ENCODE data around the gene KDM3A. TPM values are rescaled to one million over a fixed set of nuclear protein-coding genes. Genes with fewer than 3 reads are reported as not detected.
"Not testable (repeated sequence)": the region's sequence is repeated elsewhere in the genome, so short reads cannot be mapped to it uniquely, and the experiment has no call there.

Gene KDM3A
- total RNA-seq, 2 donors from 2014 or later: 24.6 to 56.6 TPM

- Histone ChIP-seq H3K36me3 (peaks cover 0 to 5% of the 10 kb centered on the region in 2 donors), H3K27me3 (replicated peaks; ENCODE audit: insufficient read depth) (no peaks in the 10 kb centered on the region), H3K27ac (no peak overlapping the region), H3K4me1 (replicated peaks) (no peaks in the 10 kb centered on the region), H3K9me3 (no peaks in the 10 kb centered on the region), H3K4me3 (no peak overlapping the region)
- no peak for DNase-seq (ENCODE audit: low spot score)
- WGBS: 84% methylated on average over 4 of the region's 4 CpGs
- TF ChIP-seq CTCF (IDR thresholded peaks at IDR 0.05): no peak
- no peak for TF ChIP-seq POLR2A (IDR thresholded peaks at IDR 0.05)
- TF ChIP-seq POLR2AphosphoS5 (IDR thresholded peaks at IDR 0.05): no peak
- intact Hi-C loops (cut with DNase I): no loop called here
These were observed 49.9 kb downstream of the KDM3A start for GRCh38 chr2:86491088-86491487.

- peaks cover 0 to 5% of the 10 kb centered on the region in 2 donors for H3K36me3 ChIP-seq
- intact Hi-C loops (cut with DNase I): no loop called here
- no peak for TF ChIP-seq CTCF (IDR thresholded peaks at IDR 0.05)
- DNase-seq (ENCODE audit: low spot score): no peak
- H3K9me3 ChIP-seq: no peaks in the 10 kb centered on the region
- no peak overlapping the region for H3K4me3 ChIP-seq
- WGBS: 43% methylated on average over 1 of the region's 1 CpG
- H3K4me1 ChIP-seq (replicated peaks): no peaks in the 10 kb centered on the region
- no peaks in the 10 kb centered on the region for H3K27me3 ChIP-seq (replicated peaks; ENCODE audit: insufficient read depth)
- no peak overlapping the region for H3K27ac ChIP-seq
These were observed 50.9 kb downstream of the KDM3A start for GRCh38 chr2:86492048-86492453.

- H3K9me3 ChIP-seq; H3K4me3 ChIP-seq; H3K27ac ChIP-seq; DNase-seq (ENCODE audit: low spot score); intact Hi-C loops (cut with DNase I); H3K4me1 ChIP-seq (replicated peaks); H3K27me3 ChIP-seq (replicated peaks; ENCODE audit: insufficient read depth); H3K36me3 ChIP-seq: not testable (repeated sequence)
- WGBS: 83% methylated on average over 3 of the region's 3 CpGs
These were observed 55.2 kb downstream of the KDM3A start for GRCh38 chr2:86496391-86496790.

GRCh38 chr2:86498468-86499260, 57.5 kb downstream of the KDM3A start:
- Histone ChIP-seq H3K36me3 (no peaks in the 10 kb centered on the region), H3K27me3 (replicated peaks; ENCODE audit: insufficient read depth) (no peaks in the 10 kb centered on the region), H3K4me1 (replicated peaks) (no peaks in the 10 kb centered on the region), H3K27ac (no peak overlapping the region), H3K9me3 (no peaks in the 10 kb centered on the region), H3K4me3 (no peak overlapping the region)
- TF ChIP-seq POLR2A (IDR thresholded peaks at IDR 0.05) (no peak), POLR2AphosphoS5 (IDR thresholded peaks at IDR 0.05) (no peak), CTCF (IDR thresholded peaks at IDR 0.05) (no peak)
- WGBS: 46% methylated on average over 3 of the region's 3 CpGs
- intact Hi-C loops (cut with DNase I): no loop called here
- DNase-seq (ENCODE audit: low spot score): no peak

GRCh38 chr2:86499326-86499725, 58.2 kb downstream of the KDM3A start:
- intact Hi-C loops (cut with DNase I): no loop called here
- WGBS: 97% methylated on average over 6 of the region's 6 CpGs
- Histone ChIP-seq H3K36me3 (no peaks in the 10 kb centered on the region), H3K9me3 (no peaks in the 10 kb centered on the region), H3K27me3 (replicated peaks; ENCODE audit: insufficient read depth) (no peaks in the 10 kb centered on the region), H3K4me3 (no peak overlapping the region), H3K27ac (no peak overlapping the region), H3K4me1 (replicated peaks) (no peaks in the 10 kb centered on the region)
- DNase-seq (ENCODE audit: low spot score): no peak
- TF ChIP-seq POLR2AphosphoS5 (IDR thresholded peaks at IDR 0.05) (no peak), POLR2A (IDR thresholded peaks at IDR 0.05) (no peak), CTCF (IDR thresholded peaks at IDR 0.05) (no peak)

Measured in prostate gland (tissue), 2 donors.